Transverse colon (tissue), 4 donors: ENCODE measurements around the gene PDGFC. TPM values are rescaled to one million over a fixed set of nuclear protein-coding genes. Genes with fewer than 3 reads are reported as not detected.

Experiments used
- DNase-seq: peaks from one replicate; pipeline ENCODE4 v3.0.0-alpha.2; 2019
- H3K27ac ChIP-seq, 4 donors: fragments of 200-600 bp; sonication (generic); 2 replicates each; pipeline ENCODE4 v1.5.1; 2016 to 2018; ENCODE audit warnings: inconsistent platforms in 4 of 4
- H3K27me3 ChIP-seq: fragments of 200-600 bp; sonication (generic); 2 replicates; pipeline ENCODE4 v1.5.1; 2017; ENCODE audit warnings: inconsistent platforms
- H3K36me3 ChIP-seq, 4 donors: fragments of 200-600 bp; sonication (generic); 2 replicates each; pipeline ENCODE4 v1.5.1; 2017 to 2019; ENCODE audit warnings: inconsistent platforms in 4 of 4
- H3K4me1 ChIP-seq, 4 donors: fragments of 200-600 bp; sonication (generic); 2 replicates each; pipeline ENCODE4 v1.5.1; 2017 to 2020; ENCODE audit warnings: inconsistent platforms in 4 of 4
- H3K4me3 ChIP-seq, 4 donors: fragments of 200-600 bp; sonication (generic); 1 replicate in 1 of 4; 2 replicates in 3 of 4; pipeline versions ENCODE4 v1.5.1 to v1.6.1; 2017 to 2019; ENCODE audit warnings: inconsistent platforms in 4 of 4
- H3K9me3 ChIP-seq, 2 donors: fragments of 200-600 bp; sonication (generic); 2 replicates each; pipeline ENCODE4 v1.5.1; 2017 to 2019; ENCODE audit warnings: inconsistent platforms in 2 of 2
- CTCF ChIP-seq, 5 experiments: fragments of 200-600 bp in 3 of 5; fragments of 450-650 bp in 2 of 5; sonication (generic) in 3 of 5; IDR thresholded peaks; 1 replicate in 2 of 5; 2 replicates in 3 of 5; pipeline ENCODE4 v1.5.1; 2016 to 2017; ENCODE audit warnings: antibody characterized with exemption in 5 of 5, inconsistent platforms in 3 of 5, mild to moderate bottlenecking in 2 of 5, moderate library complexity in 1 of 5
- EP300 ChIP-seq: sonication (generic); formaldehyde crosslinking; IDR thresholded peaks from one replicate; pipeline ENCODE4 v1.6.1; 2017; ENCODE audit warnings: antibody characterized with exemption, low read depth
- POLR2A ChIP-seq: fragments of 450-650 bp; IDR thresholded peaks from one replicate; pipeline ENCODE4 v1.6.1; 2016; ENCODE audit warnings: antibody characterized with exemption, mild to moderate bottlenecking, moderate library complexity
- POLR2AphosphoS5 ChIP-seq, 3 donors: sonication (generic); formaldehyde crosslinking; IDR thresholded peaks; one replicate each; pipeline ENCODE4 v1.6.1; 2016; ENCODE audit warnings: antibody characterized with exemption in 3 of 3
- WGBS, 2 donors: methylation state at CpG; one replicate each; pipeline ENCODE4 v1.1.5; 2018; ENCODE audit warnings: low coverage in 1 of 2; 5-methylcytosine and 5-hydroxymethylcytosine counted together
- in situ Hi-C, 4 donors: fragments of 200-750 bp; cut with MboI; loops; one replicate each; pipeline versions ENCODE4 v1.15.0 to v1.15.1; 2017; ENCODE audit warnings: low sequenced_read_pairs in 3 of 4, low pct_ligation_motif_present in 1 of 4, low pct_unique_long_range_greater_than_20kb in 1 of 4
- intact Hi-C: fragments of 100-400 bp; cut with DNase I; formaldehyde crosslinking; loops from one replicate; pipeline ENCODE4 v1.15.1; 2023; ENCODE audit warnings: low total_unique reads
- total RNA-seq, 4 donors: library from RNA; depleted of rRNA; stranded (reverse); fragments of >200 nt; gene quantifications; one replicate each; pipeline ENCODE4 v1.1.0, GENCODE V29; 2016

PDGFC gene
- total RNA-seq, 4 donors from 2014 or later, result 0.40 to 20.6 (median 7.5) TPM

GRCh38 chr4:156756118-156756517, 215.5 kb downstream of the PDGFC start:
- no peaks in the 10 kb centered on the region for H3K36me3 ChIP-seq
- TF ChIP-seq POLR2AphosphoS5 (IDR thresholded peaks at IDR 0.05) (no peak), EP300 (no peak), POLR2A (no peak), CTCF (IDR thresholded peaks at IDR 0.05) (no peak)
- no peak overlapping the region for H3K4me3 ChIP-seq
- no peak overlapping the region for H3K27ac ChIP-seq
- no peaks in the 10 kb centered on the region for H3K4me1 ChIP-seq
- H3K9me3 ChIP-seq, result no peaks in the 10 kb centered on the region
- no peak for DNase-seq
- intact Hi-C loops, result no loop called here
- no peaks in the 10 kb centered on the region for H3K27me3 ChIP-seq
- in situ Hi-C loops, result no loop called here

- intact Hi-C loops (no loop called here), in situ Hi-C loops (no loop called here)
- H3K27me3 ChIP-seq, result no peaks in the 10 kb centered on the region
- H3K27ac ChIP-seq, result no peak overlapping the region
- no peaks in the 10 kb centered on the region for H3K4me1 ChIP-seq
- H3K36me3 ChIP-seq, result no peaks in the 10 kb centered on the region
- no peak overlapping the region for H3K4me3 ChIP-seq
- DNase-seq, result no peak
- TF ChIP-seq CTCF (IDR thresholded peaks at IDR 0.05) (no peak), POLR2A (no peak), POLR2AphosphoS5 (IDR thresholded peaks at IDR 0.05) (no peak), EP300 (no peak)
- 58 to 60% methylated on average over 5 of the region's 5 CpGs for WGBS, 2 donors
- no peaks in the 10 kb centered on the region for H3K9me3 ChIP-seq
Observed at GRCh38 chr4:156754832-156755570, 216.6 kb downstream of the PDGFC start.

GRCh38 chr4:156751486-156751885, 220.1 kb downstream of the PDGFC start:
- Histone ChIP-seq H3K36me3 (no peaks in the 10 kb centered on the region), H3K9me3 (no peaks in the 10 kb centered on the region), H3K27me3 (no peaks in the 10 kb centered on the region), H3K27ac (no peak overlapping the region), H3K4me3 (no peak overlapping the region), H3K4me1 (no peaks in the 10 kb centered on the region)
- in situ Hi-C loops, result no loop called here
- intact Hi-C loops, result no loop called here
- no peak for TF ChIP-seq CTCF (IDR thresholded peaks at IDR 0.05)
- TF ChIP-seq POLR2A, result no peak
- TF ChIP-seq POLR2AphosphoS5 (IDR thresholded peaks at IDR 0.05), result no peak
- no peak for TF ChIP-seq EP300
- 40 to 45% methylated on average over 1 of the region's 1 CpG for WGBS, 2 donors
- DNase-seq, result no peak

GRCh38 chr4:156749426-156750403, 221.9 kb downstream of the PDGFC start:
- WGBS, 2 donors, result 81 to 85% methylated on average over 5 of the region's 5 CpGs
- DNase-seq, result no peak
- in situ Hi-C loops (loop anchor here in 1 of 4 donors (25.0 kb wide), 1 partner anchor 112 kb away; no protein-coding TSS in a partner anchor), intact Hi-C loops (no loop called here)
- Histone ChIP-seq H3K36me3 (no peaks in the 10 kb centered on the region), H3K4me1 (no peaks in the 10 kb centered on the region), H3K4me3 (no peak overlapping the region), H3K9me3 (no peaks in the 10 kb centered on the region), H3K27ac (no peak overlapping the region), H3K27me3 (no peaks in the 10 kb centered on the region)
- TF ChIP-seq POLR2A, result no peak
- no peak for TF ChIP-seq POLR2AphosphoS5 (IDR thresholded peaks at IDR 0.05)
- no peak for TF ChIP-seq EP300
- TF ChIP-seq CTCF (IDR thresholded peaks at IDR 0.05), result no peak
